Brain pericyte (primary cell): ENCODE measurements around the gene DNAH3.
"Not testable (repeated sequence)": the region's sequence is repeated elsewhere in the genome, so short reads cannot be mapped to it uniquely, and the experiment has no call there.

ENCODE experiments used
- DNase-seq: peaks from one replicate; pipeline ENCODE4 v3.0.0-alpha.2; 2012; ENCODE audit warnings: low read depth, low spot score

DNAH3 gene

GRCh38 chr16:21150375-21151001 lies at the start of gene DNAH3:
Gene DNAH3 (minus strand): TSS chr16:21150846. CDS start chr16:21150319, 527 bp downstream.
- no peak for DNase-seq

- DNase-seq = no peak
Measured at GRCh38 chr16:21199607-21200218, 49.1 kb upstream of the DNAH3 start.

- no peak for DNase-seq
Measured at GRCh38 chr16:21197621-21198020, 47.0 kb upstream of the DNAH3 start.

GRCh38 chr16:21197112-21197511 lies 46.5 kb upstream of the DNAH3 start:
- no peak for DNase-seq

GRCh38 chr16:21195330-21195729 lies 44.7 kb upstream of the DNAH3 start:
- not testable (repeated sequence) for DNase-seq

- DNase-seq = no peak
Measured at GRCh38 chr16:21194771-21195301, 44.2 kb upstream of the DNAH3 start.

GRCh38 chr16:21192991-21193390 lies 42.3 kb upstream of the DNAH3 start:
- DNase-seq = no peak

- DNase-seq = no peak
Measured at GRCh38 chr16:21190599-21190998, 40.0 kb upstream of the DNAH3 start.

GRCh38 chr16:21190013-21190412 lies 39.4 kb upstream of the DNAH3 start:
- DNase-seq = no peak

GRCh38 chr16:21189311-21189710 lies 38.7 kb upstream of the DNAH3 start:
- no peak for DNase-seq

GRCh38 chr16:21186326-21186691 lies 35.7 kb upstream of the DNAH3 start:
- DNase-seq = no peak

- no peak for DNase-seq
Measured at GRCh38 chr16:21185659-21186325, 35.1 kb upstream of the DNAH3 start.

GRCh38 chr16:21184834-21185233 lies 34.2 kb upstream of the DNAH3 start:
- DNase-seq = no peak

GRCh38 chr16:21183995-21184394 lies 33.3 kb upstream of the DNAH3 start:
- DNase-seq = no peak

- DNase-seq = no peak
Measured at GRCh38 chr16:21179983-21180365, 29.3 kb upstream of the DNAH3 start.

- DNase-seq = no peak
Measured at GRCh38 chr16:21179126-21179982, 28.7 kb upstream of the DNAH3 start.

GRCh38 chr16:21175397-21175796 lies 24.8 kb upstream of the DNAH3 start:
- DNase-seq = no peak

- DNase-seq = no peak
Measured at GRCh38 chr16:21172650-21173049, 22.0 kb upstream of the DNAH3 start.

GRCh38 chr16:21170116-21170515 lies 19.5 kb upstream of the DNAH3 start:
- DNase-seq = not testable (repeated sequence)

GRCh38 chr16:21169249-21169981 lies 18.8 kb upstream of the DNAH3 start:
- DNase-seq = no peak

GRCh38 chr16:21167929-21168602 lies 17.4 kb upstream of the DNAH3 start:
- no peak for DNase-seq
